ENCODE results near the gene RNF214. TPM values are rescaled to one million over a fixed set of nuclear protein-coding genes. Genes with fewer than 3 reads are reported as not detected.

The RNF214 gene
- total RNA-seq, 1 donor from 2014 or later: 43.0 TPM

DNA sequence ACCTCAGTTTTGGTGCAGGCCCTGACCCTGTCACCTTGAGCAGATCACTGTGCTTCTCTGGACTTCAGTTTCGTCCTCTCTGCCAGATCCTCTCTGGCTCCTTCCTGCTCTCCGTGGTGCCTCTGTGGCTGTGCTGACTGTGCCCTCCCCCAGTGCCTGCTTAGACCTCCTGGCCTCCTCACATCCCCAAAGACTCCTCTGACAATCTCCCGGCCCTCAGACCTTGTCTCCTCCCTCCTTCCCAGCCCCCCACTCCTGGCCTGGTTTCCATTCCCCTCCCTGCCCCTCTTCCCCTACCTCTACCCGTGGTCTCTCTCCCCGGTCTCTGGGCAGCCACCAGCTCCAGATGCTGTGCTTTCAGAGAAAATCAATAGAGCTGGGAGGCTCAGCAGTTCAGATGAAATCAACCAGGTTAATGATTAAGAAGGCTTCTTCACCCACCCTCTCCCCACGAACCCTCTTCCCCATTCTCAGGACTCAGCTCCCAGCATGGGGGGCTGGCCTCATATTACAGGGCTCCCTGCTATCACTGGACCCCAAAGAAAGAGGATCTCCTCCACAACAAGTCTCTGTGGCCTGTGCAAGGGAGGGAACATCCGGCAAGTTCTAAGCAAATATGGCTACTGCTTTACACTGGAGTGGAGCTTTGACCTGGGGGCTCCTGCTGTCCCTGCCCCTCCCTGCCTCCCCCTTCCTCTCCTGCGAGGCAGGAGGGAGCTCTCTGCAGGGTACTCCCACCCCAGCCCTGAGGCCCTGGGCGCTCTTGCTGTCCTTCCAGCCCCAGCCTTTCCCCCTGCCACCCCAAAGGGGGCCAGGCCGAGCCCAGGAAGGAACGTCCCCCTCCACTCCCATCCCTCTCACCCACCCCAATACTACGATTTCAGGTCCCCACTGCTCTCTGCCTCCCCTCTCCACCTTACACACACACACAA is 67.1 kb downstream of the RNF214 start:
- no peak for TF ChIP-seq CTCF (IDR thresholded peaks at IDR 0.05; ENCODE audit: partially characterized antibody, unreplicated experiment)
- H3K27ac Mint-ChIP-seq (ENCODE audit: unreplicated experiment): peak overlapping the region; percentile 94
- peak overlapping the region; percentile 63 for H3K4me3 Mint-ChIP-seq (ENCODE audit: unreplicated experiment)
- peaks cover 24% of the 10 kb centered on the region for H3K4me1 Mint-ChIP-seq (ENCODE audit: low read depth, unreplicated experiment)
- H3K36me3 Mint-ChIP-seq (ENCODE audit: unreplicated experiment): peaks cover 4% of the 10 kb centered on the region
- H3K27me3 Mint-ChIP-seq (ENCODE audit: unreplicated experiment): peaks cover 4% of the 10 kb centered on the region
- peaks cover 10% of the 10 kb centered on the region for H3K9me3 Mint-ChIP-seq (ENCODE audit: unreplicated experiment)
- DNase-seq: peak; percentile 69

DNA sequence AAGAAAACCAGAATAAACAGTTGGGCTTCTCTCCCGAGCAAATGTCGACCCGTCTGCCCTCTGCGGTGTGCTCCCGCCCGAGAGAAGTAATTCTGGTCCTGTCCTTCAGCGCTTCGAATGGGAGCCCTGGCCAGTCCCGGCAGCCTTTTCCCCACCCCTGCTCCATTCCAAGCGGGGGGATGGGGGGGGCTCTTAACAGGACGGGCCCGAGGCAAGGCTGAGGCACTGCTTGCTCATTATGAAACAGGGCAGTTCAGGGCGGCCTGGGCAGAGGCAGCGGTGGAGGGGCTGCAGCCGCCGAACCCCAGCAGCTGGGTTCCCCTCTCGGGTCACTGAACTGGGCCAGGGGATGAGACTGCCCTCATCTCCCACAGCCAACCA is 67.8 kb downstream of the RNF214 start:
- peaks cover 10% of the 10 kb centered on the region for H3K9me3 Mint-ChIP-seq (ENCODE audit: unreplicated experiment)
- TF ChIP-seq CTCF (IDR thresholded peaks at IDR 0.05; ENCODE audit: partially characterized antibody, unreplicated experiment): no peak
- peaks cover 24% of the 10 kb centered on the region for H3K4me1 Mint-ChIP-seq (ENCODE audit: low read depth, unreplicated experiment)
- H3K27ac Mint-ChIP-seq (ENCODE audit: unreplicated experiment): peak overlapping the region; percentile 94
- H3K36me3 Mint-ChIP-seq (ENCODE audit: unreplicated experiment): peaks cover 4% of the 10 kb centered on the region
- peak; percentile 48 for DNase-seq
- H3K27me3 Mint-ChIP-seq (ENCODE audit: unreplicated experiment): peaks cover 3% of the 10 kb centered on the region
- no peak overlapping the region for H3K4me3 Mint-ChIP-seq (ENCODE audit: unreplicated experiment)

GRCh38 chr11:117300773-117301172 is 68.3 kb downstream of the RNF214 start:
- Mint-ChIP-seq H3K27me3 (ENCODE audit: unreplicated experiment) (peaks cover 3% of the 10 kb centered on the region), H3K9me3 (ENCODE audit: unreplicated experiment) (peaks cover 10% of the 10 kb centered on the region), H3K27ac (ENCODE audit: unreplicated experiment) (peak overlapping the region; percentile 72), H3K36me3 (ENCODE audit: unreplicated experiment) (peaks cover 4% of the 10 kb centered on the region), H3K4me1 (ENCODE audit: low read depth, unreplicated experiment) (peaks cover 24% of the 10 kb centered on the region), H3K4me3 (ENCODE audit: unreplicated experiment) (peak overlapping the region; percentile 63)
- no peak for DNase-seq
- TF ChIP-seq CTCF (IDR thresholded peaks at IDR 0.05; ENCODE audit: partially characterized antibody, unreplicated experiment): no peak

DNA sequence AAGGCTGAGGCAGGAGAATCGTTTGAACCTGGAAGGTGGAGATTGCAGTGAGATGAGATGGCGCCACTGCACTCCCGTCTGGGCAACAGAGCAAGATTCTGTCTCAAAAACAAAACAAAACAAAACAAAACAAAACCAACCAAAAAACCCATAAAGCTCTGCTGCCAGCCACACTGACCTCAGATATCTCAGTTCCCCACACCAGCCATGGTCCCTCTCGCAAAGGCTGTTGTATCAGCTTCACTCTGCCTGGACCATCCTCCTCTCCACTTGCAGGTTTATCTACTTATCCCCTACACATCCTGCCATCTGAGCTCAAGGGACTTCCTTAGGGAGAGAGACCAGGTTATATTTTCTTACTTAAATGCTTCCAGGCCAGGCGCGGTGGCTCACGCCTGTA is 69.8 kb downstream of the RNF214 start:
- no peak for DNase-seq
- H3K4me1 Mint-ChIP-seq (ENCODE audit: low read depth, unreplicated experiment): peaks cover 24% of the 10 kb centered on the region
- no peak overlapping the region for H3K27ac Mint-ChIP-seq (ENCODE audit: unreplicated experiment)
- no peaks in the 10 kb centered on the region for H3K36me3 Mint-ChIP-seq (ENCODE audit: unreplicated experiment)
- TF ChIP-seq CTCF (IDR thresholded peaks at IDR 0.05; ENCODE audit: partially characterized antibody, unreplicated experiment): no peak
- H3K4me3 Mint-ChIP-seq (ENCODE audit: unreplicated experiment): no peak overlapping the region
- peaks cover 10% of the 10 kb centered on the region for H3K9me3 Mint-ChIP-seq (ENCODE audit: unreplicated experiment)
- peaks cover 3% of the 10 kb centered on the region for H3K27me3 Mint-ChIP-seq (ENCODE audit: unreplicated experiment)

GRCh38 chr11:117303101-117303500 is 70.6 kb downstream of the RNF214 start:
- Mint-ChIP-seq H3K9me3 (ENCODE audit: unreplicated experiment) (peaks cover 10% of the 10 kb centered on the region), H3K4me3 (ENCODE audit: unreplicated experiment) (no peak overlapping the region), H3K27me3 (ENCODE audit: unreplicated experiment) (peaks cover 3% of the 10 kb centered on the region), H3K36me3 (ENCODE audit: unreplicated experiment) (no peaks in the 10 kb centered on the region), H3K4me1 (ENCODE audit: low read depth, unreplicated experiment) (peaks cover 24% of the 10 kb centered on the region), H3K27ac (ENCODE audit: unreplicated experiment) (no peak overlapping the region)
- peak; percentile 31 for DNase-seq
- TF ChIP-seq CTCF (IDR thresholded peaks at IDR 0.05; ENCODE audit: partially characterized antibody, unreplicated experiment): no peak

Measured in glutamatergic neuron (in vitro differentiated cells).